Measurements from ENCODE around the gene STK11IP.
A peak's percentile ranks its signal among the peaks of the same experiment; 100 is the strongest.
"Not testable (repeated sequence)": the region's sequence is repeated elsewhere in the genome, so short reads cannot be mapped to it uniquely, and the experiment has no call there.

STK11IP gene

GRCh38 chr2:219636941-219637841 is 39.5 kb downstream of the STK11IP start:
- no peak for DNase-seq

- DNase-seq: no peak
Measured at GRCh38 chr2:219637842-219638185, 40.2 kb downstream of the STK11IP start.

- DNase-seq: no peak
Measured at GRCh38 chr2:219638217-219638947, 40.7 kb downstream of the STK11IP start.

- no peak for DNase-seq
Measured at GRCh38 chr2:219638948-219639755, 41.5 kb downstream of the STK11IP start.

GRCh38 chr2:219641390-219642068 is 43.9 kb downstream of the STK11IP start:
- DNase-seq: no peak

- DNase-seq: no peak
Measured at GRCh38 chr2:219642069-219642454, 44.4 kb downstream of the STK11IP start.

GRCh38 chr2:219642465-219643083 is 44.9 kb downstream of the STK11IP start:
- peak; percentile 76 for DNase-seq

GRCh38 chr2:219643084-219643473 is 45.4 kb downstream of the STK11IP start:
- DNase-seq: no peak

- DNase-seq: no peak
Measured at GRCh38 chr2:219643788-219644398, 46.2 kb downstream of the STK11IP start.

GRCh38 chr2:219644801-219645480 is 47.3 kb downstream of the STK11IP start:
- no peak for DNase-seq

GRCh38 chr2:219645631-219646527 is 48.2 kb downstream of the STK11IP start:
- no peak for DNase-seq

GRCh38 chr2:219648176-219648575 is 50.5 kb downstream of the STK11IP start:
- no peak for DNase-seq

GRCh38 chr2:219648963-219649362 is 51.3 kb downstream of the STK11IP start:
- no peak for DNase-seq

- no peak for DNase-seq
Measured at GRCh38 chr2:219650426-219651248, 53.0 kb downstream of the STK11IP start.

- DNase-seq: not testable (repeated sequence)
Measured at GRCh38 chr2:219651656-219652055, 54.0 kb downstream of the STK11IP start.

GRCh38 chr2:219656526-219656925 is 58.9 kb downstream of the STK11IP start:
- DNase-seq: no peak

- DNase-seq: no peak
Measured at GRCh38 chr2:219658196-219658846, 60.7 kb downstream of the STK11IP start.

GRCh38 chr2:219658874-219659273 is 61.2 kb downstream of the STK11IP start:
- no peak for DNase-seq

Measured in T-helper 9 cell (primary cell).